ENCODE measurements around the gene LRRC32.
"Not testable (repeated sequence)": the region's sequence is repeated elsewhere in the genome, so short reads cannot be mapped to it uniquely, and the experiment has no call there.

The LRRC32 gene

GRCh38 chr11:76609736-76610370 is 60.7 kb downstream of the LRRC32 start:
- no peak for DNase-seq

GRCh38 chr11:76608879-76609460 is 61.6 kb downstream of the LRRC32 start:
- not testable (repeated sequence) for DNase-seq

- not testable (repeated sequence) for DNase-seq
These were observed 62.3 kb downstream of the LRRC32 start for GRCh38 chr11:76608228-76608627.

Data from T-helper 9 cell (primary cell).